Measurements from ENCODE around the gene ESR1.
"Not testable (repeated sequence)": the region's sequence is repeated elsewhere in the genome, so short reads cannot be mapped to it uniquely, and the experiment has no call there.

ESR1 gene

DNA sequence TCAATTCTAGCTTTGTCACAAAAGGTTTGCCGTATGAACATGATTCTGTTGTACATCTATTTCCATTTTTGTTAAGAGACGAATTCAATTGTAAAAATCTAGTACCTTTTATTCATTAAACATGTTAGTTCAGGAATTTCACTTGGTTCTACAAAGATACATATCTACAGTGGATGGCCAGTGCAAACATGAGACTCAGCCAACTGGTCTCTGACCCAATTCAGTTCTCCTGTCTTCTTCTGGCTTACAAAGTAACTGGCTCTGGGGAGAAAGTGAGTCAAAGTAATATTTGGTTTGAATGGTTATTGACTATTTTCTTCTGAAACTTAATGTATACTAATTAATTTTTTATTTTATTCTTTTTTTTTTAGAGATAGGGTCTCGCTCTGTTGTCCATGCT is 70.0 kb downstream of the ESR1 start:
- no peak overlapping the region for H3K4me3 ChIP-seq (ENCODE audit: low read depth, low read length)
- TF ChIP-seq, protein P1, sequence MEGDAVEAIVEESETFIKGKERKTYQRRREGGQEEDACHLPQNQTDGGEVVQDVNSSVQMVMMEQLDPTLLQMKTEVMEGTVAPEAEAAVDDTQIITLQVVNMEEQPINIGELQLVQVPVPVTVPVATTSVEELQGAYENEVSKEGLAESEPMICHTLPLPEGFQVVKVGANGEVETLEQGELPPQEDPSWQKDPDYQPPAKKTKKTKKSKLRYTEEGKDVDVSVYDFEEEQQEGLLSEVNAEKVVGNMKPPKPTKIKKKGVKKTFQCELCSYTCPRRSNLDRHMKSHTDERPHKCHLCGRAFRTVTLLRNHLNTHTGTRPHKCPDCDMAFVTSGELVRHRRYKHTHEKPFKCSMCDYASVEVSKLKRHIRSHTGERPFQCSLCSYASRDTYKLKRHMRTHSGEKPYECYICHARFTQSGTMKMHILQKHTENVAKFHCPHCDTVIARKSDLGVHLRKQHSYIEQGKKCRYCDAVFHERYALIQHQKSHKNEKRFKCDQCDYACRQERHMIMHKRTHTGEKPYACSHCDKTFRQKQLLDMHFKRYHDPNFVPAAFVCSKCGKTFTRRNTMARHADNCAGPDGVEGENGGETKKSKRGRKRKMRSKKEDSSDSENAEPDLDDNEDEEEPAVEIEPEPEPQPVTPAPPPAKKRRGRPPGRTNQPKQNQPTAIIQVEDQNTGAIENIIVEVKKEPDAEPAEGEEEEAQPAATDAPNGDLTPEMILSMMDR (IDR thresholded peaks at IDR 0.05; ENCODE audit: low read depth, low read length, missing control alignments), result no peak
- no peak for DNase-seq (ENCODE audit: low read depth)
- in situ Hi-C loops (cut with HindIII; ENCODE audit: low sequenced_read_pairs), result no loop called here

DNA sequence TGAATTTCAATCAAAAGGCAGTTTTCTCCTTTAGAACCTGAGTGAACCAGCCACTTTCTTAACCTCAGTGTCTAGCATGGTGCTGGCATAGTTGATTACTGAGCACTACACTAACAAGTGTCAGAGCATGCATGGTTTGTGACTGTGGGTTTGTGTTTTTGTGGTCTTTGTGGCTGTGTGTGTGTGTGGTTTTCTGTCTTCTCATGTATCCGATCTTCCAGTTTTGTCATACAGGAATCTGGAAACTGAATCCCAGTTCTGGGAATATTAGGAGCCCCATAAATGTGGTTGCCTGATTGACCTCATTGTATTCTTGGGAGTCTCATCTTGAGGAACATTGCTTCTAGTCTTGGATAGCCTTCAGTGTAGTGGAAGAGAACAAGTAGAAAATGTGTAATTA is 73.7 kb downstream of the ESR1 start:
- no peak overlapping the region for H3K4me3 ChIP-seq (ENCODE audit: low read depth, low read length)
- TF ChIP-seq, protein P1 (IDR thresholded peaks at IDR 0.05; ENCODE audit: low read depth, low read length, missing control alignments), result no peak
- DNase-seq (ENCODE audit: low read depth), result no peak
- in situ Hi-C loops (cut with HindIII; ENCODE audit: low sequenced_read_pairs), result no loop called here

DNA sequence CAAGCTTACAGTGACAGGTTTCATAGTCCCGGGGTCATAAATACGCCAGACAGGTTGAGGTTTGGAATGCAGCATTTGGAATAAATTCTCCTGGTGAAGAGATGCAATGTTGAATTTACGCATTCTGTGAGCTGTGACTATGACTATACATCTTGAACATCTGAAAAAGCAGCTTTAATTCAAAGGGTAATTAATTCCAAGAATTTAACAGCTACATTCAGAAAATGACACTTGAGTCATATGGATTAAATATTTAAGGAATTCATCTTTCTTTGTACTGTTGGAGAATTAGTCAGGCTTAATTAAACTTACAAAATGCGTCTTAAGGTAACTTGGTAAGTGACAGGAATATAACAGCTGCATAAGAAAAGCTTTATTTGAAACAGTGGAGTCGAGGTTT is 74.7 kb downstream of the ESR1 start:
- no peak overlapping the region for H3K4me3 ChIP-seq (ENCODE audit: low read depth, low read length)
- in situ Hi-C loops (cut with HindIII; ENCODE audit: low sequenced_read_pairs), result no loop called here
- TF ChIP-seq, protein P1 (IDR thresholded peaks at IDR 0.05; ENCODE audit: low read depth, low read length, missing control alignments), result no peak
- no peak for DNase-seq (ENCODE audit: low read depth)

DNA sequence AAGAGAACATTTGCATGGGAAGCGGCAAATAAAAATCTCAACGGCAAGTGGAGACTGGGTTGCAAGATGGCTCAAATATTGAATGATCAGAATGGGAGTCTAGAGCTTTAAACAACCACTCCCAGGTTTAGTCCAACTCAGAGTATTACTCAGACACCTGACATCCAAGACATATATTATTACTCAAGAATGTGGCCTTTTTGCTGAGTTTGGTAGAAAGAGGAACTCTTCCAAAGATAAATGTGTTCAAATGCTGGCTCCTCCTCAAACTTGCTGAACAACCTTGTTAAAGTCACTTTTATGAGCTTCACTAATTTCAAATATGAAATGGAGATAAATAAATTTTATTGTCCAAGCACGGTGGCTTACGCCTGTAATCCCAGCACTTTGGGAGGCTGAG is 77.8 kb downstream of the ESR1 start:
- TF ChIP-seq, protein P1 (IDR thresholded peaks at IDR 0.05; ENCODE audit: low read depth, low read length, missing control alignments), result no peak
- no peak for DNase-seq (ENCODE audit: low read depth)
- in situ Hi-C loops (cut with HindIII; ENCODE audit: low sequenced_read_pairs), result no loop called here
- no peak overlapping the region for H3K4me3 ChIP-seq (ENCODE audit: low read depth, low read length)

DNA sequence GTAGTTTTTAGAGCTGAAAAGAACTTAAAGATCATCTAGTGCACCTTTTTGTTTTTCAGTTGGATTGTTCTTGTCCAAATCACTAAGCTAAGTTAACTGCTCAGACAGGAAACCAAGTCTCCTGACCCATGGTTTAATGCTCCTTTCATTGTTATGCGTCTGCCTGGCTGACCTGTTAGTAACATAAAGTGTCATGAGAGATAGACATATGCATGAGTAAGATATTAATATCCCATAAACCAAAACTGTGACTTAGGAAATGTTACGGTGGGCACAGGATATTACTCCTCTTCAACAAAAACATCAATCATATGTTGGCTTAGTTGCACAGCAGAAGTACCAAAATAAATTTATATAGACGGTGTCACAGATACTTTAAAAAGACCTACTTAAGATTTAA is 84.0 kb downstream of the ESR1 start:
- no peak for DNase-seq (ENCODE audit: low read depth)
- in situ Hi-C loops (cut with HindIII; ENCODE audit: low sequenced_read_pairs), result no loop called here
- TF ChIP-seq, protein P1 (IDR thresholded peaks at IDR 0.05; ENCODE audit: low read depth, low read length, missing control alignments), result no peak
- no peak overlapping the region for H3K4me3 ChIP-seq (ENCODE audit: low read depth, low read length)

DNA sequence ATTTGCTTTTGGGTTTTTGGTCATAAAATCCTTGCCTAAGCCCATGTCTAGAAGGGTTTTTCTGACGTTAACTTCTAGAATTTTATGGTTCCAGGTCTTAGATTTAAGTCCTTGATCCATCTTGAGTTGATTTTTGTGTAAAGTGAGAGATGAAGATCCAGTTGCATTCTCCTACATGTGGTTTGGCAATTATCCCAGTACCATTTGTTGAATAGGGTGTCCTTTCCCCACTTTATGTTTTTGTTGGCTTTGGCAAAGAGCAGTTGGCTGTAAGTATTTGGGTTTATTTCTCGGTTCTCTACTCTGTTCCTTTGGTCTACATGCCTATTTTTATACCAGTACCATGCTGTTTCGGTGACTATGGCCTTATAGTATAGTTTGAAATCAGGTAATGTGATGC is 86.9 kb downstream of the ESR1 start:
- in situ Hi-C loops (cut with HindIII; ENCODE audit: low sequenced_read_pairs); H3K4me3 ChIP-seq (ENCODE audit: low read depth, low read length): not testable (repeated sequence)
- DNase-seq (ENCODE audit: low read depth), result peak; percentile 12

DNA sequence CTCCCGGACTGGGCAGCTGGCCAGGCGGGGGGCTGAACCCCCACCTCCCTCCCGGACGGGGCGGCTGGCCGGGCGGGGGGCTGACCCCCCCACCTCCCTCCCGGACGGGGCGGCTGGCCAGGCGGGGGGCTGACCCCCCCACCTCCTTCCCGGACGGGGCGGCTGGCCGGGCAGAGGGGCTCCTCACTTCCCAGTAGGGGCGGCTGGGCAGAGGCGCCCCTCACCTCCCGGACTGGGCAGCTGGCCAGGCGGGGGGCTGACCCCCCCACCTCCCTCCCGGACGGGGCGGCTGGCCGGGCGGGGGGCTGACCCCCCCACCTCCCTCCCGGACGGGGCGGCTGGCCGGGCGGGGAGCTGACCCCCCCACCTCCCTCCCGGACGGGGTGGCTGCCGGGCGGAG is 91.7 kb downstream of the ESR1 start:
- DNase-seq (ENCODE audit: low read depth); in situ Hi-C loops (cut with HindIII; ENCODE audit: low sequenced_read_pairs); H3K4me3 ChIP-seq (ENCODE audit: low read depth, low read length): not testable (repeated sequence)

DNA sequence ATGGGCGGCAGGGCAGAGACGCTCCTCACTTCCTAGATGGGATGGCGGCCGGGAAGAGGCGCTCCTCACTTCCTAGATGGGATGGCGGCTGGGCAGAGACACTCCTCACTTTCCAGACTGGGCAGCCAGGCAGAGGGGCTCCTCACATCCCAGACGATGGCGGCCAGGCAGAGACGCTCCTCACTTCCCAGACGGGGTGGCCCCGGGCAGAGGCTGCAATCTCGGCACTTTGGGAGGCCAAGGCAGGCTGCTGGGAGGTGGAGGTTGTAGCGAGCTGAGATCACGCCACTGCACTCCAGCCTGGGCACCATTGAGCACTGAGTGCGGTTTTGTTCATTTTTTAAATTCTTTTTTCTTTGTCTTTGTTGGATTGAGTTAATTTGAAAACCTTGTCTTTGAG is 92.3 kb downstream of the ESR1 start:
- DNase-seq (ENCODE audit: low read depth); H3K4me3 ChIP-seq (ENCODE audit: low read depth, low read length); in situ Hi-C loops (cut with HindIII; ENCODE audit: low sequenced_read_pairs): not testable (repeated sequence)

All from astrocyte of the cerebellum (primary cell).